ENCODE measurements around the gene PFDN4.

The PFDN4 gene

GRCh38 chr20:54257071-54257816, 49.4 kb downstream of the PFDN4 start:
- peaks cover 10% of the 10 kb centered on the region for H3K27me3 ChIP-seq (ENCODE audit: insufficient read depth, low read length, poor library complexity)
- H3K4me1 ChIP-seq (ENCODE audit: insufficient read depth, low read length) = no peaks in the 10 kb centered on the region
- H3K9ac ChIP-seq (ENCODE audit: low read depth, low read length) = no peak overlapping the region
- no peaks in the 10 kb centered on the region for H3K36me3 ChIP-seq (ENCODE audit: insufficient read depth, low read length)
- DNase-seq = no peak
- ATAC-seq (ENCODE audit: insufficient read depth, low read depth) = no peak
- H3K4me2 ChIP-seq (ENCODE audit: insufficient read depth, low read length) = no peak overlapping the region
- H2AFZ ChIP-seq (ENCODE audit: low read depth, low read length) = no peak overlapping the region
- H3K79me2 ChIP-seq (ENCODE audit: insufficient read depth, low read length) = no peaks in the 10 kb centered on the region
- H4K20me1 ChIP-seq (ENCODE audit: insufficient read depth, low read length) = no peaks in the 10 kb centered on the region
- H3K27ac ChIP-seq (ENCODE audit: low read length) = no peak overlapping the region
- no peak overlapping the region for H3K4me3 ChIP-seq (ENCODE audit: low read depth in 1 of 2, low read length in 2 of 2)
- TF ChIP-seq EZH2 (IDR thresholded peaks at IDR 0.05; ENCODE audit: borderline replicate concordance, low read depth, low read length, severe bottlenecking) (no peak), CTCF (IDR thresholded peaks at IDR 0.05; ENCODE audit: borderline replicate concordance, extremely low read depth, low read length, poor library complexity, severe bottlenecking) (no peak)
- H3K9me3 ChIP-seq (ENCODE audit: insufficient read depth, low read length, severe bottlenecking) = no peaks in the 10 kb centered on the region

- H3K9me3 ChIP-seq (ENCODE audit: insufficient read depth, low read length, severe bottlenecking) = no peaks in the 10 kb centered on the region
- H3K79me2 ChIP-seq (ENCODE audit: insufficient read depth, low read length) = no peaks in the 10 kb centered on the region
- H2AFZ ChIP-seq (ENCODE audit: low read depth, low read length) = no peak overlapping the region
- TF ChIP-seq EZH2 (IDR thresholded peaks at IDR 0.05; ENCODE audit: borderline replicate concordance, low read depth, low read length, severe bottlenecking) = no peak
- TF ChIP-seq CTCF (IDR thresholded peaks at IDR 0.05; ENCODE audit: borderline replicate concordance, extremely low read depth, low read length, poor library complexity, severe bottlenecking) = no peak
- peaks cover 23% of the 10 kb centered on the region for H3K27me3 ChIP-seq (ENCODE audit: insufficient read depth, low read length, poor library complexity)
- no peaks in the 10 kb centered on the region for H3K4me1 ChIP-seq (ENCODE audit: insufficient read depth, low read length)
- H3K27ac ChIP-seq (ENCODE audit: low read length) = no peak overlapping the region
- ATAC-seq (ENCODE audit: insufficient read depth, low read depth) (no peak), DNase-seq (no peak)
- no peak overlapping the region for H3K9ac ChIP-seq (ENCODE audit: low read depth, low read length)
- H3K4me2 ChIP-seq (ENCODE audit: insufficient read depth, low read length) = no peak overlapping the region
- H3K36me3 ChIP-seq (ENCODE audit: insufficient read depth, low read length) = no peaks in the 10 kb centered on the region
- H3K4me3 ChIP-seq (ENCODE audit: low read depth in 1 of 2, low read length in 2 of 2) = no peak overlapping the region
- no peaks in the 10 kb centered on the region for H4K20me1 ChIP-seq (ENCODE audit: insufficient read depth, low read length)
Measured at GRCh38 chr20:54260116-54260515, 52.2 kb downstream of the PFDN4 start.

GRCh38 chr20:54262671-54263070, 54.8 kb downstream of the PFDN4 start:
- H3K79me2 ChIP-seq (ENCODE audit: insufficient read depth, low read length) = no peaks in the 10 kb centered on the region
- H3K4me2 ChIP-seq (ENCODE audit: insufficient read depth, low read length) = no peak overlapping the region
- H4K20me1 ChIP-seq (ENCODE audit: insufficient read depth, low read length) = no peaks in the 10 kb centered on the region
- no peak overlapping the region for H3K9ac ChIP-seq (ENCODE audit: low read depth, low read length)
- H3K4me3 ChIP-seq (ENCODE audit: low read depth in 1 of 2, low read length in 2 of 2) = no peak overlapping the region
- DNase-seq = no peak
- TF ChIP-seq CTCF (IDR thresholded peaks at IDR 0.05; ENCODE audit: borderline replicate concordance, extremely low read depth, low read length, poor library complexity, severe bottlenecking) = no peak
- no peak for TF ChIP-seq EZH2 (IDR thresholded peaks at IDR 0.05; ENCODE audit: borderline replicate concordance, low read depth, low read length, severe bottlenecking)
- no peak overlapping the region for H2AFZ ChIP-seq (ENCODE audit: low read depth, low read length)
- no peaks in the 10 kb centered on the region for H3K9me3 ChIP-seq (ENCODE audit: insufficient read depth, low read length, severe bottlenecking)
- ATAC-seq (ENCODE audit: insufficient read depth, low read depth) = no peak
- no peaks in the 10 kb centered on the region for H3K4me1 ChIP-seq (ENCODE audit: insufficient read depth, low read length)
- peaks cover 26% of the 10 kb centered on the region for H3K27me3 ChIP-seq (ENCODE audit: insufficient read depth, low read length, poor library complexity)
- H3K36me3 ChIP-seq (ENCODE audit: insufficient read depth, low read length) = no peaks in the 10 kb centered on the region
- H3K27ac ChIP-seq (ENCODE audit: low read length) = no peak overlapping the region
